Neural cell (in vitro differentiated cells): ENCODE data around the gene DHRS1. TPM values are rescaled to one million over a fixed set of nuclear protein-coding genes. Genes with fewer than 3 reads are reported as not detected.
A peak's percentile ranks its signal among the peaks of the same experiment; 100 is the strongest.

Experiments
- H2AFZ ChIP-seq: fragments of 200-600, 300-800 bp; sonication (generic), shearing (Covaris generic); 2 replicates; pipeline ENCODE4 v1.6.0; 2014; ENCODE audit warnings: low read depth, mild to moderate bottlenecking, antibody characterized with exemption, low read length, moderate library complexity
- H3F3A ChIP-seq: fragments of 200-600 bp; shearing (Covaris generic); 2 replicates; pipeline ENCODE4 v1.6.1; 2016; ENCODE audit warnings: mild to moderate bottlenecking, moderate library complexity, mixed read lengths, antibody characterized with exemption, low read length; ENCODE audit not compliant: insufficient read depth, poor library complexity, severe bottlenecking
- H3K27ac ChIP-seq: fragments of 200-600, 300-800 bp; sonication (generic), shearing (Covaris generic); 2 replicates; pipeline ENCODE4 v1.5.1; 2014; ENCODE audit warnings: mild to moderate bottlenecking, low read length, moderate library complexity
- H3K27me3 ChIP-seq: fragments of 300-800, 200-600 bp; sonication (generic), shearing (Covaris generic); 2 replicates; pipeline ENCODE4 v1.6.0; 2014; ENCODE audit warnings: mild to moderate bottlenecking, low read depth, low read length, moderate library complexity; ENCODE audit not compliant: insufficient read depth
- H3K36me3 ChIP-seq: fragments of 300-800, 200-600 bp; sonication (generic), shearing (Covaris generic); 2 replicates; pipeline ENCODE4 v1.5.1; 2014; ENCODE audit warnings: mild to moderate bottlenecking, antibody characterized with exemption, low read length, moderate library complexity; ENCODE audit not compliant: insufficient read depth
- H3K4me2 ChIP-seq: fragments of 300-800, 200-600 bp; sonication (generic), shearing (Covaris generic); 2 replicates; pipeline ENCODE4 v1.6.0; 2014; ENCODE audit warnings: mild to moderate bottlenecking, low read length
- H3K4me3 ChIP-seq: fragments of 300-800, 200-600 bp; sonication (generic), shearing (Covaris generic); 2 replicates; pipeline ENCODE4 v1.5.1; 2014; ENCODE audit warnings: mild to moderate bottlenecking, low read length, moderate library complexity
- H3K79me2 ChIP-seq: fragments of 200-600 bp; shearing (Covaris generic); replicated peaks from 2 replicates; pipeline ENCODE4 v1.6.0; 2014; ENCODE audit warnings: mild to moderate bottlenecking, low read length, moderate library complexity; ENCODE audit not compliant: insufficient read depth
- H3K9ac ChIP-seq: fragments of 300-800, 200-600 bp; sonication (generic), shearing (Covaris generic); 2 replicates; pipeline ENCODE4 v1.6.1; 2016; ENCODE audit warnings: mild to moderate bottlenecking, low read length, mixed read lengths
- H3K9me2 ChIP-seq: fragments of 200-600 bp; shearing (Covaris generic); 2 replicates; pipeline ENCODE4 v1.6.1; 2016; ENCODE audit warnings: mild to moderate bottlenecking, low read length, mixed read lengths; ENCODE audit not compliant: insufficient read depth
- H3K9me3 ChIP-seq: fragments of 200-600, 300-800 bp; sonication (generic), shearing (Covaris generic); 2 replicates; pipeline ENCODE4 v1.6.1; 2016; ENCODE audit warnings: mild to moderate bottlenecking, mixed run types, low read length, moderate library complexity, mixed read lengths
- H4K20me1 ChIP-seq: fragments of 200-600 bp; shearing (Covaris generic); 2 replicates; pipeline ENCODE4 v1.6.1; 2016; ENCODE audit warnings: mild to moderate bottlenecking, mixed run types; ENCODE audit not compliant: insufficient read depth
- CTCF ChIP-seq: fragments of 450-650 bp; IDR thresholded peaks from 2 replicates; pipeline ENCODE4 v1.5.1; 2014; ENCODE audit warnings: antibody characterized with exemption, mild to moderate bottlenecking, moderate library complexity; ENCODE audit not compliant: poor library complexity, severe bottlenecking
- EP300 ChIP-seq: fragments of 450-650 bp; conservative IDR thresholded peaks from 2 replicates; pipeline ENCODE4 v1.6.1; 2014; ENCODE audit warnings: antibody characterized with exemption, mild to moderate bottlenecking, moderate library complexity; ENCODE audit not compliant: poor library complexity, severe bottlenecking
- EZH2 ChIP-seq: fragments of 200-600, 300-800 bp; shearing (Covaris generic), sonication (generic); IDR thresholded peaks from 2 replicates; pipeline ENCODE4 v1.6.1; 2014; ENCODE audit warnings: antibody characterized with exemption, low read length, borderline replicate concordance, mild to moderate bottlenecking; ENCODE audit not compliant: insufficient read depth, poor library complexity, severe bottlenecking
- MXI1 ChIP-seq: fragments of 450-650 bp; conservative IDR thresholded peaks from 2 replicates; pipeline ENCODE4 v1.6.1; 2014; ENCODE audit warnings: antibody characterized with exemption, mild to moderate bottlenecking; ENCODE audit not compliant: poor library complexity, severe bottlenecking
- POLR2AphosphoS5 ChIP-seq: IDR thresholded peaks from 2 replicates; pipeline ENCODE4 v1.6.1; 2012
- RAD21 ChIP-seq: fragments of 450-650 bp; conservative IDR thresholded peaks from 2 replicates; pipeline ENCODE4 v1.6.1; 2014; ENCODE audit warnings: antibody characterized with exemption, mild to moderate bottlenecking, moderate library complexity
- REST ChIP-seq: IDR thresholded peaks from 2 replicates; pipeline ENCODE4 v1.6.1; 2012; ENCODE audit warnings: borderline replicate concordance
- SMC3 ChIP-seq: fragments of 450-650 bp; conservative IDR thresholded peaks from 2 replicates; pipeline ENCODE4 v1.6.1; 2014; ENCODE audit warnings: antibody characterized with exemption, mild to moderate bottlenecking, moderate library complexity; ENCODE audit not compliant: poor library complexity
- TAF1 ChIP-seq: IDR thresholded peaks from 2 replicates; pipeline ENCODE4 v1.6.1; 2012; ENCODE audit warnings: low read depth
- polyA plus RNA-seq: library from polyadenylated mRNA; depleted of rRNA; stranded (reverse); fragments of >200 nt; gene quantifications from 2 replicates; pipeline ENCODE4 v1.2.3, GENCODE V29; 2014

DHRS1 gene
- polyA plus RNA-seq, 1 donor from 2014 or later = 6.9 TPM

- H3K27ac ChIP-seq = no peak overlapping the region
- no peak overlapping the region for H3K4me2 ChIP-seq
- H3K9me2 ChIP-seq = no peaks in the 10 kb centered on the region
- no peak overlapping the region for H2AFZ ChIP-seq
- no peaks in the 10 kb centered on the region for H4K20me1 ChIP-seq
- no peaks in the 10 kb centered on the region for H3K36me3 ChIP-seq
- H3K27me3 ChIP-seq = peaks cover 65% of the 10 kb centered on the region
- no peak overlapping the region for H3K9ac ChIP-seq
- no peaks in the 10 kb centered on the region for H3K9me3 ChIP-seq
- TF ChIP-seq EZH2 (no peak), TAF1 (no peak), RAD21 (no peak), CTCF (no peak), POLR2AphosphoS5 (no peak), SMC3 (no peak), MXI1 (no peak), REST (no peak), EP300 (no peak)
- no peaks in the 10 kb centered on the region for H3K79me2 ChIP-seq
- H3F3A ChIP-seq = no peaks in the 10 kb centered on the region
- peak overlapping the region; percentile 54 for H3K4me3 ChIP-seq
Measured at GRCh38 chr14:24331731-24332267, 32.2 kb upstream of the DHRS1 start.

- H3K4me2 ChIP-seq = no peak overlapping the region
- H3K27me3 ChIP-seq = peaks cover 58% of the 10 kb centered on the region
- no peak overlapping the region for H2AFZ ChIP-seq
- H3K27ac ChIP-seq = no peak overlapping the region
- H3F3A ChIP-seq = no peaks in the 10 kb centered on the region
- no peak overlapping the region for H3K4me3 ChIP-seq
- no peak overlapping the region for H3K9ac ChIP-seq
- TF ChIP-seq TAF1 = no peak
- TF ChIP-seq EP300 = no peak
- TF ChIP-seq SMC3 = no peak
- TF ChIP-seq REST = no peak
- no peak for TF ChIP-seq CTCF
- no peak for TF ChIP-seq RAD21
- TF ChIP-seq EZH2 = no peak
- no peak for TF ChIP-seq POLR2AphosphoS5
- TF ChIP-seq MXI1 = no peak
- no peaks in the 10 kb centered on the region for H3K9me2 ChIP-seq
- H3K79me2 ChIP-seq = no peaks in the 10 kb centered on the region
- H3K9me3 ChIP-seq = no peaks in the 10 kb centered on the region
- H4K20me1 ChIP-seq = no peaks in the 10 kb centered on the region
- H3K36me3 ChIP-seq = no peaks in the 10 kb centered on the region
Measured at GRCh38 chr14:24330973-24331674, 31.5 kb upstream of the DHRS1 start.
